ENCODE results near the gene TNS4.
A peak's percentile ranks its signal among the peaks of the same experiment; 100 is the strongest.
"Not testable (repeated sequence)": the region's sequence is repeated elsewhere in the genome, so short reads cannot be mapped to it uniquely, and the experiment has no call there.

TNS4 gene

GRCh38 chr17:40501499-40501911, at the start of gene TNS4:
TNS4 (minus strand) TSS chr17:40501623; CDS start chr17:40496425, 5,198 bp downstream.
- DNase-seq, result no peak

GRCh38 chr17:40550608-40551007, 49.2 kb upstream of the TNS4 start:
- DNase-seq, result no peak

- DNase-seq, result no peak
Observed at GRCh38 chr17:40548982-40549685, 47.7 kb upstream of the TNS4 start.

GRCh38 chr17:40548491-40548981, 47.1 kb upstream of the TNS4 start:
- DNase-seq, result no peak

GRCh38 chr17:40547785-40548478, 46.5 kb upstream of the TNS4 start:
- no peak for DNase-seq

GRCh38 chr17:40547079-40547784, 45.8 kb upstream of the TNS4 start:
- peak; percentile 82 for DNase-seq

- not testable (repeated sequence) for DNase-seq
Observed at GRCh38 chr17:40546497-40546896, 45.1 kb upstream of the TNS4 start.

- DNase-seq, result no peak
Observed at GRCh38 chr17:40545660-40546059, 44.2 kb upstream of the TNS4 start.

GRCh38 chr17:40542558-40543411, 41.4 kb upstream of the TNS4 start:
- DNase-seq, result peak; percentile 53

- no peak for DNase-seq
Observed at GRCh38 chr17:40541873-40542557, 40.6 kb upstream of the TNS4 start.

GRCh38 chr17:40541060-40541872, 39.8 kb upstream of the TNS4 start:
- DNase-seq, result peak; percentile 74

- DNase-seq, result peak; percentile 60
Observed at GRCh38 chr17:40540448-40540847, 39.0 kb upstream of the TNS4 start.

GRCh38 chr17:40539711-40540411, 38.4 kb upstream of the TNS4 start:
- DNase-seq, result no peak

GRCh38 chr17:40538936-40539705, 37.7 kb upstream of the TNS4 start:
- no peak for DNase-seq

GRCh38 chr17:40538019-40538935, 36.9 kb upstream of the TNS4 start:
- no peak for DNase-seq

- no peak for DNase-seq
Observed at GRCh38 chr17:40536295-40537171, 35.1 kb upstream of the TNS4 start.

GRCh38 chr17:40535924-40536294, 34.5 kb upstream of the TNS4 start:
- DNase-seq, result no peak

- DNase-seq, result no peak
Observed at GRCh38 chr17:40535438-40535837, 34.0 kb upstream of the TNS4 start.

All from CD4-positive, alpha-beta T cell treated with Interleukin-4 for 4 hours (primary cell).